H1 (cell line): ENCODE measurements around the gene PDIA6.

Source experiments
- CHD1 ChIP-seq: IDR thresholded peaks from 2 replicates; pipeline ENCODE4 v1.6.1; 2012; ENCODE audit warnings: low read depth, low read length, improper control_type of control experiment
- EGR1 ChIP-seq: IDR thresholded peaks from 2 replicates; pipeline ENCODE4 v1.6.1; 2011; ENCODE audit warnings: low read depth, low read length, borderline replicate concordance
- EP300 ChIP-seq, 2 experiments: IDR thresholded peaks; 1 replicate in 1 of 2; 2 replicates in 1 of 2; pipeline ENCODE4 v1.6.1; 2011 to 2012; ENCODE audit warnings: low read depth in 2 of 2, low read length in 2 of 2, mild to moderate bottlenecking in 2 of 2, borderline replicate concordance in 1 of 2, inconsistent platforms in 1 of 2, moderate library complexity in 1 of 2
- KDM1A ChIP-seq: fragments of 200-600, 300-600 bp; sonication (generic); IDR thresholded peaks from 2 replicates; pipeline ENCODE4 v1.7.1; 2016; ENCODE audit warnings: mild to moderate bottlenecking, low read length, borderline replicate concordance
- MAFK ChIP-seq: IDR thresholded peaks from 2 replicates; pipeline ENCODE4 v1.6.1; 2012; ENCODE audit warnings: low read depth, mild to moderate bottlenecking, improper control_type of control experiment, low read length
- POLR2A ChIP-seq, 2 experiments: IDR thresholded peaks; 1 replicate in 1 of 2; 2 replicates in 1 of 2; pipeline ENCODE4 v1.6.1; 2011; ENCODE audit warnings: low read depth in 2 of 2, low read length in 2 of 2, mild to moderate bottlenecking in 2 of 2; ENCODE audit errors: control extremely low read depth in 1 of 2
- POLR2AphosphoS5 ChIP-seq: IDR thresholded peaks from 2 replicates; pipeline ENCODE4 v1.6.1; 2011; ENCODE audit warnings: low read depth, low read length
- RAD21 ChIP-seq, 2 experiments: IDR thresholded peaks in 1 of 2; conservative IDR thresholded peaks in 1 of 2; 2 replicates each; pipeline ENCODE4 v1.6.1; 2011; ENCODE audit warnings: low read depth in 2 of 2, low read length in 2 of 2, improper control_type of control experiment in 1 of 2, inconsistent platforms in 1 of 2, mild to moderate bottlenecking in 1 of 2, moderate library complexity in 1 of 2
- SP1 ChIP-seq: IDR thresholded peaks from 2 replicates; pipeline ENCODE4 v1.6.1; 2011; ENCODE audit warnings: low read depth, low read length
- SRF ChIP-seq: IDR thresholded peaks from 2 replicates; pipeline ENCODE4 v1.6.1; 2011; ENCODE audit warnings: mild to moderate bottlenecking, low read depth, low read length, moderate library complexity
- TAF1 ChIP-seq: IDR thresholded peaks from 2 replicates; pipeline ENCODE4 v1.6.1; 2011; ENCODE audit warnings: mild to moderate bottlenecking, low read depth, low read length
- TEAD4 ChIP-seq: IDR thresholded peaks from 2 replicates; pipeline ENCODE4 v1.6.1; 2012; ENCODE audit warnings: low read depth, low read length, inconsistent platforms, mixed read lengths
- TF ChIP-seq, protein P1 (sequence below), 3 experiments: IDR thresholded peaks; 1 replicate in 2 of 3; 2 replicates in 1 of 3; pipeline versions ENCODE4 v1.5.1 to v1.6.1; 2011; ENCODE audit warnings: low read length in 3 of 3, mild to moderate bottlenecking in 3 of 3, inconsistent platforms in 2 of 3, low read depth in 1 of 3, moderate library complexity in 1 of 3; ENCODE audit not compliant: insufficient read depth in 1 of 3; ENCODE audit errors: control extremely low read depth in 1 of 3
- TF ChIP-seq, protein P2 (sequence below): IDR thresholded peaks from 2 replicates; pipeline ENCODE4 v1.6.1; 2012; ENCODE audit warnings: inconsistent platforms

GRCh38 chr2:10740226-10740625 is 72.4 kb downstream of the PDIA6 start:
- TF ChIP-seq MAFK (no peak), EP300 (IDR thresholded peaks at IDR 0.05; ENCODE audit: borderline replicate concordance in 1 of 2, low read depth in 2 of 2, low read length in 2 of 2) (no peak), CHD1 (no peak), SRF (no peak), POLR2A (IDR thresholded peaks at IDR 0.05; ENCODE audit: control extremely low read depth in 1 of 2, low read depth in 2 of 2, low read length in 2 of 2) (no peak), TEAD4 (no peak), SP1 (no peak), EGR1 (no peak), POLR2AphosphoS5 (no peak), TAF1 (no peak), KDM1A (no peak), RAD21 (IDR thresholded peaks at IDR 0.05 in 1 of 2, conservative IDR thresholded peaks at IDR 0.05 in 1 of 2; ENCODE audit: low read depth in 2 of 2, low read length in 2 of 2) (no peak)
- TF ChIP-seq, protein P1, sequence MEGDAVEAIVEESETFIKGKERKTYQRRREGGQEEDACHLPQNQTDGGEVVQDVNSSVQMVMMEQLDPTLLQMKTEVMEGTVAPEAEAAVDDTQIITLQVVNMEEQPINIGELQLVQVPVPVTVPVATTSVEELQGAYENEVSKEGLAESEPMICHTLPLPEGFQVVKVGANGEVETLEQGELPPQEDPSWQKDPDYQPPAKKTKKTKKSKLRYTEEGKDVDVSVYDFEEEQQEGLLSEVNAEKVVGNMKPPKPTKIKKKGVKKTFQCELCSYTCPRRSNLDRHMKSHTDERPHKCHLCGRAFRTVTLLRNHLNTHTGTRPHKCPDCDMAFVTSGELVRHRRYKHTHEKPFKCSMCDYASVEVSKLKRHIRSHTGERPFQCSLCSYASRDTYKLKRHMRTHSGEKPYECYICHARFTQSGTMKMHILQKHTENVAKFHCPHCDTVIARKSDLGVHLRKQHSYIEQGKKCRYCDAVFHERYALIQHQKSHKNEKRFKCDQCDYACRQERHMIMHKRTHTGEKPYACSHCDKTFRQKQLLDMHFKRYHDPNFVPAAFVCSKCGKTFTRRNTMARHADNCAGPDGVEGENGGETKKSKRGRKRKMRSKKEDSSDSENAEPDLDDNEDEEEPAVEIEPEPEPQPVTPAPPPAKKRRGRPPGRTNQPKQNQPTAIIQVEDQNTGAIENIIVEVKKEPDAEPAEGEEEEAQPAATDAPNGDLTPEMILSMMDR (IDR thresholded peaks at IDR 0.05; ENCODE audit: control extremely low read depth in 1 of 3, insufficient read depth in 1 of 3, low read depth in 1 of 3, low read length in 3 of 3): no peak
- TF ChIP-seq, protein P2, sequence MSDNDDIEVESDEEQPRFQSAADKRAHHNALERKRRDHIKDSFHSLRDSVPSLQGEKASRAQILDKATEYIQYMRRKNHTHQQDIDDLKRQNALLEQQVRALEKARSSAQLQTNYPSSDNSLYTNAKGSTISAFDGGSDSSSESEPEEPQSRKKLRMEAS: no peak
